NCI-H774 (cell line): ENCODE data around the gene TSHZ3.

Experiments
- DNase-seq: peaks from one replicate; lab custom pipeline; 2025; lab: John Stamatoyannopoulos, UW

Gene TSHZ3

DNA sequence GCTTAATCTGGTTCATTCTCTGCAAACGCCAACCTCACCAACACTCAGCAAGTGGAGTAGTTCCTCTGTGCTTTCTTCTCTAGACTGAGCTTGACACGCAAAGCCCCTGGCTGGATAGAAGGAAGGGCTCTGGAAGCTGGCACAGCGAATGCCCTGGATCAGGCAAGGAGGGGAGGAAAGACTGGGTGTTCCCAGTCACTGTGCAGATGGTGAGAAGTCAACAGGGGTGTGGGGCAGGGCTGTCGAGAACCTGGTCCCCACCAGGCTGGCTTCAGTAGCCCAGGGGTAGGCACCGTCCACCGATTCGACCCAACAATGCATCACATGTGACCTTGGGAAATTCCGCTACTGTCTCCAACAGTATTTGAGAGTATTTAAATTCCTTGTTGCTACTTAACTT, 65.5 kb downstream of the TSHZ3 start:
- no peak for DNase-seq

GRCh38 chr19:31282346-31282745, 66.9 kb downstream of the TSHZ3 start:
- no peak for DNase-seq

- no peak for DNase-seq
Measured at GRCh38 chr19:31280287-31281006, 68.8 kb downstream of the TSHZ3 start.

GRCh38 chr19:31279436-31279765, 69.8 kb downstream of the TSHZ3 start:
- no peak for DNase-seq

- DNase-seq: no peak
Measured at GRCh38 chr19:31278555-31279435, 70.4 kb downstream of the TSHZ3 start.

- no peak for DNase-seq
Measured at GRCh38 chr19:31277516-31277915, 71.7 kb downstream of the TSHZ3 start.

- DNase-seq: no peak
Measured at GRCh38 chr19:31276831-31277230, 72.4 kb downstream of the TSHZ3 start.

GRCh38 chr19:31275068-31275334, 74.2 kb downstream of the TSHZ3 start:
- no peak for DNase-seq

GRCh38 chr19:31274251-31275067, 74.8 kb downstream of the TSHZ3 start:
- DNase-seq: no peak

DNA sequence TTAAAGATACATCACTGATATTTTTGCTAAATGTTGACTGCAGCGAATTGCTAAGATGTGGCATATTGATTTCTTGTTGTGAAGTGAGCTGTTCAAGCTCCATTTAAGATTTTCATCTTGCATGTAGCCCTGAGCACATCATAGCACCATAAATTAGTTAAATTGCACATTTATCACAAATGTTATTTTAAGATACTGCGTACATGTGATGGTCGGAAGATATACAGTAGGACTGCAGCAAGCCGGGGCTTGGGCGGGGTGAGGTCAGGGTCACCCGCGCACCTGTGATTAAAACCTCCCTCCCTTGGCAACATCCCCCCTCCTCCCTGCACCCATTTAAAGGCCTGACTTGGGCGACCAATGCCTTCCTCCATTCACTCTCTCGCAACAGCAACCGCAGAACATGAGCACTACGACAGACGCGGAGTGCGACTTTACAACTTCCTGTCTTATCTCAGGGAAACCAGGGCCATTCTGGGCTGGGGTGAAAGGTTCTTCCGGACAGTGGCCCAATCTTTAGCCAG, 76.6 kb downstream of the TSHZ3 start:
- DNase-seq: no peak

- DNase-seq: no peak
Measured at GRCh38 chr19:31271306-31271911, 77.8 kb downstream of the TSHZ3 start.

DNA sequence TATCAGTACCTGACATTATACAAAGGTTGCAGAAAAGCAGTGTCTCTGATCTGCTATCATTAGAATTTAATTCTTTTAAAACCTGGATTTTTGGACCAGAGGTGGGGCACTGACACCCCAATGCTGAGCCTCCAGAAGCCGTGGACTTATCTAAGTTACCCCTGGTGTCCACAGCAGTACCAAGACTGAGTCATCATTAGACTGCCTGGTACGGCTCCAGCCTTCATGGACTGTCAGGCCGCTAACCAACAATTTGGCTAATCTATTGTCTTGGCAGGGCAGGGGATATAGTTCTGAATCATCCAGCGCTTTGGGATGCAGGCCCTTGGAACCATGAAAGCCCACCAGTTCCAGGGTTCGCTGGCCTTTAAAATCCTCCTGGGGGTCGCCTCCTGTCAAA, 78.3 kb downstream of the TSHZ3 start:
- DNase-seq: no peak

DNA sequence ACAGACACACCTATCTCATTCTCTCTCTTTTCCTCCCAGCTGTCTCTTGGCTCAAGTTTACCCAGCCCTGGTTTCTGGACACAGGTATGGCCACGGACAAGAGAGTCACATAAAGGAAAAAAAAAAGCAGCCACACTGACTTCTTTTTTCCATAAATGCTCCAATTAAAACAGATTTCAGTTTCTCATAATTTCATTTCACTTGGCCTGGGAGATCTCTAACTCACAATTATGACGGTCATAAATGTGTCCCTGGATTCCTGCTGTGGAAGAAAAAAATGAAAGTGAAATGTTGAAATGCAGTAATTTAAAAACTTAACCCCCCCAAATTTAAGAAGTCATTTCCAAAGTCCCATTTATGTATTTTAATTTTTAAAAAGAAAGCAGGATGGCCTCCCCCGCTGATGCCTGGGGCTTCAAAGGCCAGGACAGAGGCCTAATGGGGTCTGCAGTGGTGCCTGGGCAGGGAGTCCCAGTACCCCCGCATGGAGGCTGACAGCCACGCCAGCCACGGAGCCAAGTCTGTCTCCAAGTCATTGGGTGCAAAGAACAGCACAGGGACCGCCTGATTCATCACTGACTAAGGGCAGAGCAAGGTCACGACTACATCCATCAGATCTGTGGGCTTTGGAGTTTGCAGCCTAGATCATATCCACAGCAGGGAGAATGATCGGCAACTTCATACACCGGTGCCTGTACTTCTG, 79.7 kb downstream of the TSHZ3 start:
- no peak for DNase-seq

GRCh38 chr19:31268751-31269383, 80.4 kb downstream of the TSHZ3 start:
- DNase-seq: no peak

GRCh38 chr19:31266731-31267130, 82.5 kb downstream of the TSHZ3 start:
- no peak for DNase-seq

DNA sequence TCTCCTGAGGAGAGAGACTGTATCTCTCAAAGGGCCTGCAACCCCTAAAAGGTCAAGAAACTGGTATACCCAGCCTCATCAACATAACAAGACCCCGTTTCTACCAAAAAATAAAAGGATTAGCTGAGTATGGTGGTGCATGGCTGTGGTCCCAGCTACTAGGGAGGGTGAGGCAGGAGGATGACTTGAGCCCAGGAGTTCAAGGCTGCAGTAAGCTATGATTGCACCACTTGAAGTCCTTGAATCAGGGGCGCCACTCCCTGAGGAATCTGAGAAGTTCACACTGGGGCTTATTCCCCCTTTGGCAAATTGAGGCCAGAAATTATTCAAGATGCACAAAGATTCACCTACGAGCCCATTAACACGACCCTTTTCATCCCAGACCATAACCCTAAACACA, 83.0 kb downstream of the TSHZ3 start:
- DNase-seq: no peak

DNA sequence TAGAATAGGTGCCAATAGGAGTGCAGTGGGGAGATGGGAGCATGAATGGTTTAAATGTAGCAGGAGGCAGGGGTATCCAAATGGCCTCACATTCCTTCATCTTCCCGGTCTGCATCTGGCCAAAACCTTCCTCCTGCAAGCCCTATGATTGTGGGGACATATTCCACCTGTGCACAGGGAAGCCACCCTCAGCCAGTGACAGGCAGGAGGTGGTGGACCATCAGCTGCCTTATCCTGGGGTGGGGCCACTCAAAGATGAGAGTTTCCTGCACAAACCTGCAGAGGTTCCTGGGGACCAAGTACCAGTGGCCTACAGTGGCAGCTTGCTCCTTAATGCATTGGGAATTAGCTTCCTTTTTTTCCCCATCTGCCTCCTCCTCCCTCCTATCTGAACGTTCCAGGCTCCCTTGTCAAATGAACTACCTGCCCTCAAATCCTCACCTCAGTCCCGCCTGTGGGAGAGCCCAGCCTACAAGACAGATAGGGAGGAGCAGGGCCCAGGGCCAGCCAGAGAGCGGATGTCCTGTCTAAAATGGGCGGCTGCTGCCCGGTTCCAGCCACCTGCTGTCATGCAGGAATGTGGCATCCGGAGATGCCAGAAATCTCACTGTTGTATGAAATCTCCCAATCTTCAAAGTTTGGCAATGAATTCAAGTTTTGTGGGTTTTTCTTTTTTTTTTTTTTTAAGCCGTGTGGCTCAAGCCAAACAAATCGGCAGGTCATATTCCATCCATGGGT, 85.0 kb downstream of the TSHZ3 start:
- no peak for DNase-seq

GRCh38 chr19:31263328-31263727, 85.9 kb downstream of the TSHZ3 start:
- DNase-seq: no peak

DNA sequence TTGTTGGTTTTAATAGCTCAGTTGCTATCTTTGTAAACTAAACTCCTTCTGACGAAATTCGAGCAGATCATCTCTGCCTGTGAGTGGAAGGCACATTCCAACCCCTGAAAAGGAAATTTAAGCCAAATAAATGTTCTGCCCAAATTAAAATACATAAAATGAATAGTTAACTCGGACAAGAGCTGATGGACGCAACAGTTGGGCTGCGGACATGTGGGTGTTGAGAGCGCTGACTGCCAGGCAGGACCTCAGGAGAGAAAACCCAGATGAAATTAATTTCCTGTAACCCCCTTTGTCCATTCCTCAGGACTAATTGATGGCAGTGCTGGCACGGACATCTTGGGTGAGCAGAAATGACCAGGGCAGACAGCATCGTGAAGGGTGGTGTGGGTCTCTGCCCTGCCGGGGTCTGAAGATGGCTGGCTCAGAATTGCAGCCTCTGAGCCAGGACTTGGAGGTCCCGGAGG, 86.5 kb downstream of the TSHZ3 start:
- no peak for DNase-seq

DNA sequence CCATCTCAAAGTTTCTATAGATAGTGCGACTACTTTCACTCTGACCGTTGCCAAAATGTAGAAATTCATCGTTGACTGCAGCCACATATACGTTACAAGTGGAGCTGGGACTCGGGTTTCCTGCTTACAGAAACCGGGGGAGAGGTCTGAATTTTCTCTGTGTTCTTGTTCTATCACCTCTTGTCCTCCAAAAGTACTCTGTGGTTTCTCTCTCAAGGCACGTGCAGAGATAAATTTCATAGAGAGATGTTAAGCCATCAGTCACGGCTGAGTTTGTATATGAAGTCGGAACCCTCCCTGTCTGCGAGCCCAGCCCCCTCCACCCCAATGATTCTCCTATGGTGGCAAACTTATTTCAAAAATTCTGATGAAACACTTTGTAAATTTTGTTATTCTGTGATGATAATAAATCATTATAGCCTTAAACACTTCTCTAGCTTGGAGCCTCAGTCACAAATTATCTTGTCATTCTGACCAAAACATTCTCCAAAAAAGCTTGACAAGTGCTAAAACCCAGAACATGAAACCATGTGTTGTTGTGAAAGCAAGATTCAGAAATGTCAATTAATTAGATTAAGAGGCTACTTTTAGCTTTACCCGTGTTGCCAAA, 87.5 kb downstream of the TSHZ3 start:
- no peak for DNase-seq
